Stimulated activated CD8-positive, alpha-beta memory T cell treated with anti-CD3 and anti-CD28 coated beads, Interleukin-12 subunit alpha, Interleukin-12 subunit beta, amount 100 ng/mL, for 24 hours (primary cell): ENCODE results near the gene CAPN5.
"Not testable (repeated sequence)": the region's sequence is repeated elsewhere in the genome, so short reads cannot be mapped to it uniquely, and the experiment has no call there.

Experiments
- DNase-seq: peaks from one replicate; pipeline ENCODE4 v3.0.0-alpha.2; 2020; ENCODE audit errors: extremely low read depth

The CAPN5 gene

DNA sequence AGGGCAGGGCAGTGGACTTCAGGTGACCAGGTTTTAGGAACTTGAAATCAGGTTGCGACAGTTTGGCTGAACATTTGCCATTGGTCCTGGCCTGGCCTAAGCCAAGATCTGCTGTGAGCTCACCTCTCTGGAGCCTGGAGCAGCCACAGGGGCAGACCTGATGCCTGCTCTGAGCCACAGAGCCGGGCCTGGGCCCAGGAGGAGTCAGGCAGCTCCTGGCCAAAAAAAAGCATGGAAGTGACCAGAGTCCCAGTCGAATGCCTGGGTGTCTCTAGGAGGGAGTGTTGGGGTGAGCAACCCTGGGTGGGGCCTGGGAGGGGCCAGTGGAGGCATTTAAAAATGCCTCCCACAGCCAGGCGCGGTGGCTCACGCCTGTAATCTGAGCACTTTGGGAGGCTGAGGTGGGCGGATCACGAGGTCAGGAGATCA lies 29.8 kb downstream of the CAPN5 start:
- DNase-seq = no peak

DNA sequence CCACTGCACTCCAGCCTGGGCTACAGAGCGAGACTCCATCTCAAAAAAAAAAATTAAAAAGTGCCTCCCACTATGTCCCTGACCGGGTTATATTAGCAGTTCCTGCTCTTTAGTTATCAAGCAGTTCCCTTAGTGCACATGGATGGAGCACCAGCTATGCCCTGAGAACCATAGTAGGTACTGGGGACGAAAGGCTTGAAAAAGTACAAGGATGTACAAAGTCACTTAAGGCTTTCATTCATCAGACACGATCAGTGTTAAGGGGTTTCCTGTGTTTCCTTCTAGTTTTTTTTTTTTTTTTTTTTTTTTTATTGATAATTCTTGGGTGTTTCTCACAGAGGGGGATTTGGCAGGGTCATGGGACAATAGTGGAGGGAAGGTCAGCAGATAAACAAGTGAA lies 30.4 kb downstream of the CAPN5 start:
- not testable (repeated sequence) for DNase-seq

DNA sequence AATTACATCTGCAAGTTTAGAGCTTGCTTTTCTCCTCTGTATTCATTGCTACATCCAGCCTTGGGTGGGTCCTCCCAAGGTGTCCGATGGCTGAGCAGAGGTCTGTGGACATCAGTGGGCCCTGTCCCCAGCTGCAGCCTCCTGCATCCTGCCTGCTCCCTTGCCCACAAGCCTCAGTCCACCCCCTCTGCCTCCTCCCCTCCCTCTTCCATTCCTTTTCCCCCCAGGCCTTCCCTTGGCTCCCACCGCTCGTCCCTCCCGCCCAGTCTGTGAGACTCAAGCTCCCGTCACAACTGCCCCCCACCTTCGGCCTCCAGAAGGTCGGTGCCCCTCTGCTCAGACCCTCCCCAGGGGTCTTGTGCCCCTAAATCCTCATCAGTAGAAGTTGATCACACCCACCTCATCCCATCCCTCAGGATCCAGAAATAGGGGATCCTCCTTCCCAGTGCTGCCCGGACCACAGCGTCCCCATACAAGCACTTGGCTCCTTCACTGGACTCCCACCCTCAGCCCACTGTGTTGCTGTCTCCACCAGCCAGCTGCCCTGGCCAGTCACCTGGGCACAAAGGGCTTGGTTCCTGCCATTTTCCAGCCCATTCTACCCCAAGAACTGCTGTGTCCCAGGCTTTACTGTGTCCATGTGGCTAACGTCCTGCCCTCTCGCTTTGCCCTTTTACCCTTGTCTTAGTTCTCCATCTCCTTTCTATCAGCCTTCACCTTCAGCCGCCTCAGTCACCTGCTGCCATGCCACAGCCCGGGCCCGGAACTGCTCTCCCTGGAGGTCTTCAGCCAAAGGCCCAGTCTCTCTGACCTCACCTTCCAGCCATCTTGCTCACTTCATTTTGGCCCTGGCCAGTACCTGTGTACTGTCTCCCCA lies 33.6 kb downstream of the CAPN5 start:
- DNase-seq = no peak

DNA sequence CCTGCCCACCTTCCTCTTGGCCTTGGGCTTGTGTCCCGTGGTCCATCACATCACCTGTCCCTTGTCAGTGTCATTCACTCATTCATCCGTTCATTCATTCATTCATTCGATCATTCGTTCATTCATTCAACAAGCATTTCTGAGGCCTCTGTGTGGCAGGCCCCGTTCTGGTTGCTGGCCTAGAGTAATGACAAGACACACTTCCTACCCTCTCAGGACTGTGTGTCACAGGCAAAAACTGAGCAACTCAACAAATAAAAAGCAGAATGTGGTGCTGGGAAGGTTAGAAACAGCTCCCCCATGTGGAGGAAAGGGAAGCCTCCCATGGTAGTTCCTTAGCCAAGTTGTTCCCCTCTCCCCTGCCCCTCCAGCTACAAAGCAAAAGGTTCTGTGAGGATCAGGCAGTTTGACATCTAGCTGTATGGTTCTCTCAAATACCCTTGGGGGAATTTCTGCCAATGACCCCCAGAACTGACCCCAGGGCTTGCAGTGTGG lies 34.3 kb downstream of the CAPN5 start:
- no peak for DNase-seq

DNA sequence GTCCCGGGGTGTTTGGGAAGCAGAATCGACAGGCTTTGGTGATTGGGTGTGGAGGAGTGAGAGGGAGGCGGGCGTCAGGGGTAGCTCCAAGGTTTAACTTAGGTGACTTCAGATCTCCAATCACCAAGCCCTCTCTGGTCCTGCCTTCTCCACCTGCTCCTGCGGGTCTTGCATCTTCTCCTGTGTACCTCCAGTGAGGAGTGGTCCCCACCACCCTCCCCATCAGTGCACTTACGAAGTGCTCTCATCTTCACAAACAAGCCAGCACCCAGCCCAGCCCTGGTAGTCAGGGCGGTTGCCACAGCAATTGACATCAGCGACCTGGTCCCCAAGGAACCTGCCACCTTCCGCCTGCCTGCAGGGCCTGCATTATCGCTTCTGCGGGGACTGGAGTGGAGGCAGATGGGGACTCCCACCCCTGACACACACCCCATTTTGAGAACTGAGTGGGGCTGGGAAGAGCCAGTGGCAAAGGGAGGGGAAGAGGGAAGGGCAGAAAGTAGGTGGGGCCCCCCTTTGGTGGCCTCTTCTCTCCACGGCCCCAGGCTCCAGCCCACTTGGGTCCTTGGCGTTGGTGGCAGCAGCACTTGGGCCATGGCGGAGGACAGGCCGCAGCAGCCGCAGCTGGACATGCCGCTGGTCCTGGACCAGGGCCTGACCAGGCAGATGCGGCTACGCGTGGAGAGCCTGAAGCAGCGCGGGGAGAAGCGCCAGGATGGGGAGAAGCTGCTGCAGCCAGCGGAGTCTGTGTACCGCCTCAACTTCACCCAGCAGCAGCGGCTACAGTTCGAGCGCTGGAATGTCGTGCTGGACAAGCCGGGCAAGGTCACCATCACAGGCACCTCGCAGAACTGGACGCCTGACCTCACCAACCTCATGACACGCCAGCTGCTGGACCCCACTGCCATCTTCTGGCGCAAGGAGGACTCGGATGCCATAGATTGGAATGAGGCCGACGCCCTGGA lies 35.8 kb downstream of the CAPN5 start, which contains the start of gene OMP:
Gene OMP (plus strand): TSS at position 595 of the 965 bp plus-strand sequence. CDS start 0 bp downstream, at position 595.
- DNase-seq = no peak

DNA sequence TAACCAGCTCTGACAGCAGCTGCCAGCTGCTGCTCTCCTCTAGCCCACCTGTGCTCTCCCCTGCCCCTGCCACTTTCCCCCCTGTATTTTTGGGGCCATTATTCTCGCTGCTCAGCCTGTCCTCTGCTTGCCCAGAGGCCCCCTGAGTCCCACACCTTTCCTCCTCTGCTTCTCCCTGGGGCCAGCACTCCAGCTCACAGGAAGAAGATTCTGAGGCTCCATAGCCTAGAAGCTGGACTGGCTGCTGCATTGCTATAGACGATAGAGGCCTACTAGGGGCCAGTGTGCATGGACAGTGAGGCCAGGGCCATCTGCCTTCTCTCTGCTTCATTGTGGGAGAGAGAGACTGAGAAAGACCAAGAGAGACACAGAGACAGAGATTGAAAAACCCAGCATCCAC lies 36.5 kb downstream of the CAPN5 start:
- no peak for DNase-seq

DNA sequence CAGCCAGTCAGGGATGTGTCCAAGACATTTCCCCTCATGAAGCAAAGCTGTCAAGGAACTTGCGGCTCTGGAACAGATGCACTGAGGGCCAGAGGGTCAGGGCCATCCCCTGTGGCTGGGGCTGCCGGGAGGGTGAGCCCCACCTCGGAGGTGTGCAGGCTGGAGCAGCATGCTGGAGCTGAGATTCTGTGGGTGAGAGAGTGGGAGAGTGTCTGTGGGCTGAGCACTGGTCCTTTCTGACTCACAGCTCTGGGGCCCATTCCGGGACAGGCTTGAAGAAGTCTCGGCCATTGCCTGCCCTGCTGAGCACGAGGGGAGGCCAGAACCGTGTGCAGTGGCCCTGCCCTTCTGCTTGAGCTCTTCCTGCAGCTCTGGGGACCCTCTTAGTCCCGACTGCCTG lies 38.0 kb downstream of the CAPN5 start:
- DNase-seq = no peak

DNA sequence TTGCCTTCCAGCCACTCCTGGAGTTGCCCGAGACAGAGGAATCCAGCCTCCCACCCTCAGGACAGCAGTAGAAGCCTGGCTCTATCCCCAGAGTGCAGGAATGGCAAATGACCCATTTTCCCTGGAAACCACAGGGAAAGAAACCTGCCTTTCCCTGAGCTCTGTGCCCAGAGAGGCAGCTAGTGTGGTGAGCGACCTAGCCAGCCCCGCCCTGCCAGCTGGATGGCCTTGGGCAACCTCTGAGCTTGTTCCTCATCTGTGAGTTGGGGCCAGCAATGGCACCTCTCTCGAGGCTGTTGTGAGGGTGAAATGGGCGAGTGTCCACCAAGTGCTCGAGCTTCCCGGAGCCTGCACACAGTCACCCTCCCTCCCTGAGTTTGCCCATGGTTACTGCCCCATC lies 39.5 kb downstream of the CAPN5 start:
- DNase-seq = no peak

DNA sequence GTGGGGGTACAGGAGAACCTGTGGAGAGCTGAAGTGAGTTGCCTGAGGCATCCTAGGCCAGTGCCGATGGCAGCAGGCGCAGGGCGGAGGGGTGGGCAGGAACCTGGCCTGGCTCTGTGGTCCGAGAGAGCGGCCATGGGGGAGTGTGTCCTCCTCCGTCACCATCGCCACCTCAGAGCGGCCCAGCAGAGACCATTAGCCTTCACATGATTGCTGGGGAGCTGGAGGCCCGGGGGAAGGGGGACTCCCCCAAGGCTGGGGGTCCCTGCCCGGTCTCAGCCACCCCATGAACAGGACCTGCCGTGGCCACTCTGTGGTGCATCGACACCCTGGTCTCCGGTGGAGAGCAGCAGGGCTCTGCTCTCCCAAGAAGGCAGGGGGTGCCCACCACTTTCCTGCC lies 40.0 kb downstream of the CAPN5 start:
- DNase-seq = no peak

DNA sequence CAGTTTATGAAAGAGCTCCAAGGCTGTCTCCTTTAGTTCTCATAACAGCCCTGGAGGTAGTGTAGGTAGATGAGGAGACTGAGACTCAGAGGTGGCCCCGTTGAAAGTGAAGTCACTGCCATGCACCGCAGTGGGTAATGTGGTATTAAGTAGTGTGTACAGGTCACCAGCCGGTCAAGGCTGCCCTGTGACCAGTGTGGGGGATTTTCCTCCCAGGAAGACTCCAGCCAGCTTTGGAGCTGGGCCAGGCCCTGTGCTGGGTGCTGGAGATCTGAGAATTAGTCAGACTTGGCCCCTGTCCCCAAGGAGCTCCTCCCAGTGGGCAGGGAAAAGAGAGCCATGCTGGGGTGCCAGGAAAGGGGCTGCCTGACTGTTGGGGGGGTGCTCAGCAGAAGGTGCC lies 41.2 kb downstream of the CAPN5 start:
- no peak for DNase-seq

DNA sequence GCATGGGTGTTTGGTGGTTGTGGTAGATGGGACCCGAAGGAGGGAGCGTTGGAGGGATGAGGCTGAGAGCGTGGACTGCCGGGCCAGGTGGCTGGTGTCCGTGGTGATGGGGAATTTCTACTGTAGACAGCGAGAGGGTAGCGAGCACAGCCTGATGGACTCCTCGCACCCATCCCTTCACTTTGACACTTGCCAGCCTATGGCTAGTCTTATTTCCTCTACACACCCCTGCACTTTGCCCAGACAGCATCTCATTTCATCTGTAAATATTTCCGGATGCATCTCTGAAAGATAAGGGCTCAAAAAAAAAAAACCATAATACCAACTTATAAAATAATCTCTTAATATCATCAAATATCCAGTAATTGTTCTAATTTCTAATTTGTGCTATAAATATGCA lies 41.7 kb downstream of the CAPN5 start:
- no peak for DNase-seq

DNA sequence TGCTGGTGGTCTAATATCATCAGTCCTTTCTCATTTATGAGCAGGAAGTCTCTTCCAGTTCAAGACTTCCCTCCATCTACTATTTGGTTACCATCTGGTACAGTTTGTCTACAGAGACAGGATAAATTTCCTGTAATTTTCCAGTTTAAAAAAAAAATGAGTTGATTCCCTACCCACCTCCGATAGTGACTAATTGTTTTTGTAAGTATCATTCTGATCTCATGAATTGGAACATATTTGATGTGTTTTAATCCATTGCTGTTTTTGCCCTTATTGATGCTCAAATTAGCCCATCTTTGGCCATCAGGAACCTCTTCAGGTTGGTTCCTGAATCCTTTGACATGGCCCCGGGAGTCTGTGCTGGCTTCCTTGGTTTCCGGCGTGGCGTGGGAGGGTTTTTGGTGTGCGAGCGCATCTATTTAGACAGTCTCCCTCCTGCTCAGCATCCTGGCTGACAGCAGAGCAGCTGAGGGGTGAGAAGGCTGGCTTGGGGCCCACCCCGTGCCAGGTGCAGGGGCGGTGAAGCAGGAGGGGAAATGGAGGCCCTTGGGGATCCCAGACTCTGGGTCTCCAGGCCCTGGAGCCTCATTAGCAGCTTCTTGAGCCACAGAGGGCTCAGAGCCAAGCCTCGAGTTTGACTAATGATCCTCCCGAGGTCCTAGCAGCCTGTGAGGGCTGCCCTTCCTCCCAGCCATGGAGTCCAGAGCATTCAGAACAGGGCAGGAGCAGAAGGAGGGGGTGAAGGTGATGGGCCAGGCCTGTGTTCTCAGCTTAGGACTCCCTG lies 42.7 kb downstream of the CAPN5 start:
- no peak for DNase-seq

DNA sequence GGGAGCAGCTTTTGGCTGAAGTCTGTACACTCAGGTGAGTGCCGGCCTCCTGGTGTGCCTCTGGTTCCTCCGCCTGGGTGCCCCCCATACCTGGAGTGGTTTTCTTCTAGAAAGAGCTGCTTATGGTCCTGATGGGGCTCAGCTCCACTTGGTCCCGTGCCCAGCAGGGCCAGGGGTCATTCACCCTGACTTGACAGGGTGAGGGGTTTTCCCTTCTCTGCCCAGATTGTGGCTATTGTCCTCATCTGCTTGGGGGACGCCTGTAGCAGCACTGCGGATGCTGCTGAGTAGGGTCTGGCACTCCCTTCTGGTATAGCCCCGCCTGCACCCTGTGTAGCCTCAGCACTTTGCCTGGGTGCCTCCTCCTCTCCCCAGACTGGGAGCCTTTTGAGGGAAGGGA lies 44.1 kb downstream of the CAPN5 start:
- DNase-seq = no peak

DNA sequence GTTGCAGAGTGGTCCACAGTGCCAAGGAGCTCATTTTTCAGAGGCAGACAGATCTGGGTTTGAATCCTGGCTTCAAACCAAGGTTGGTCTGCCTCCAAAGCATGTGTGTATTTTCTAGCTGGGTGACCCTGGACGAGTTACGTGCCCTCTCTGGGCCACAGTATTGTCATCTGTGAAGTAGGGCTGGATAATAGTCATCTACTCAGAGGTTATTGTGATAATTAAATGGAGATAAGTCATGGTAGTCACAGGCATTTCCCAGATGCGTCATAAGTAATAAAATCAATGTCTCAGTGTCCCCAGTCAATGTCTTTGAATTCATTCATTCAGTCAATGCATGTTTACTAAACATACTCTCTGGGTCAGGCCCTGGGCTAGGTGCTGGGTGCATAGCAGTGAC lies 44.5 kb downstream of the CAPN5 start:
- no peak for DNase-seq

DNA sequence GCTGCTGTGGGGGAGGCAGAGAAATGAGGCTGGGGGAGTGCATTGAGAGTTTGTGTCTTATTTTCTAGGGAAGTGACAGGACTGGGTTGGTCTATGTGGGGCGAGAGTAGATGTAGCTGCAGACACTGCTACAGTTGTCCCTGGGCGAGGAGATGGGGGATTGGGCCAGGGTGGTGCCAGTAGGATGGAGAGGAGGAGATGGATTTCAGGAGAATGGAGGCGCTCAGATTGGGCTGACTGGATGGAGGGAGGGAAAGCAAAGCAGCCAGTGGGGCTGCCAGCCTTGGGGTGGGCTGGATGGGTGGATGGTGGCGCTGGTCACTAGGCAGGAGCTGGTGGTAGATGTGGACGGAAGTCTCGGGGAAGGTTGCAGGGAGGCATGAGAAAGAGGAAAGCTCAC lies 45.2 kb downstream of the CAPN5 start:
- no peak for DNase-seq

DNA sequence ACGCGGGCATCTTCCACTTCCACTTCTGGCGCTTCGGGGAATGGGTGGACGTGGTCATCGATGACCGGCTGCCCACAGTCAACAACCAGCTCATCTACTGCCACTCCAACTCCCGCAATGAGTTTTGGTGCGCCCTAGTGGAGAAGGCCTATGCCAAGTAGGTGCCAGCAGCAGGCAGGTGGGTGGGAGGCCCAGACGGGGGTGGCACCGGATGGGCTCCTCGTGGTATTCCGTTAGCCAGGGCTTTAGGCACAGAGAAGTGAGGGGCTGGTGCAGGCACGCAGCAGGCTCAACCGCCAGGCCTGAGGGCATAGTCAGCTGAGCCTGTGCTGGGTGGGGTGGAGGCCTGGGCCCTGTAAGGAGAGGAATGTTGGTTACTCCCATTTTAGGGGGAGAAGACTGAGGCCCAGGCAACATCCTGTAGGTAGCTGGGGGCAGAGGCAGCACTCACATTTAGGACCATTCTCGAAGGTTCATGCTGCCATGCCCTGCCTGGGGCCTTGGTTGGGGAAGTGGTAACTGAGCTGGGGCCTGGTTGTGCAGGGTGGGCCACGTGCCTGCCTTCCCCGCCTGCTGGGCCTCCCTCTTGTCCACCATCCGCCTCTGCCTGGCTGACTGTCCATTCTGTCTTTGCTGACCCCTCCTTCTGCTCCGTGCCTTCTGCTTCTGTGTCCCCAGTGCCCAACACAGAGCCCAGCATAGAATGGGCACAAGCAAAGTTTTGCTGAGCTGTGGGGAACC lies 46.0 kb downstream of the CAPN5 start:
- no peak for DNase-seq

DNA sequence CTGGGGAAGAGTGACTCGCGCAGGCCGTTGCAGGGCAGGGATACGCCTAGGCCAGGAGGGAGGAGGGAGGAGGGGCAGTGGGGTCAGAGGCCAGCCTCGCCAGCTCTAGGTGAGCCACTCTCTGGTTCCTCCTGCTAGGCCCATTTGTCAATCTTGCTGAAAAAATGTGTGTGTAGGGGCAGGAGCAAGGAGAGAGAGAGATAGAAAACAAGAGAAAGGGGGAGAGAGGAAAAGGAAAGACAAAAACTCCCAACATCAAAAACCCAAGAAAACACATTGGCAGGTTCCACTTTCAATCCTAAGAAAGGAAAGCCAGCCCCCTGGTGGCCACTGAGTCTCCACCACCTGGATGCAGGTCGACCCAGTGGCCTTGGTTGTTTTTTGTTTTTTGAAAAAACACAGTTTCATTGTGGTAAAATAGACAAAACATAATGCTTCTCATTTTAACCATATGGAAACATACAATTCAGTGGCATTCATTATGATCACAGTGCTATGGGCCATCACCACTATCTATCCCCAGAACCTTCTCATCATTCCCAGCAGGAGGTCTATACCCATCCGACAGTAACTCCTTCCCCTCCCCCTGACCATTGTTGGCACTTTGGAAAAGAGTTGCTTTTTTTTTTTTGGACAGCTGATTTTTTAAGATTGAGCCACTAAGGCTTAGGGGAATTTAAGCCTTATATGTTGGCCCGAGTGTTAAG lies 46.8 kb downstream of the CAPN5 start:
- DNase-seq = no peak

DNA sequence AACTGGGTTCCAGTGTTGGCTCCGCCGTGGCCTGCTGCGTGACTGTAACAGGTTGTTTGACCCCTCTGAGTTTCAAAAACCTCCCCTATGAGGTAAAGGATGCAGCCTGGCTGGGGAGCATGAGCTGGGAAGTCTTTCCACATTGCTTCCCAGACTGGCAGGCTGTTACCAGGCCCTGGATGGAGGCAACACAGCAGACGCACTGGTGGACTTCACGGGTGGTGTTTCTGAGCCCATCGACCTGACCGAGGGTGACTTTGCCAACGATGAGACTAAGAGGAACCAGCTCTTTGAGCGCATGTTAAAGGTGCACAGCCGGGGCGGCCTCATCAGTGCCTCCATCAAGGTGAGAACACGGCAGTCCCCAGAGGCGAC lies 47.3 kb downstream of the CAPN5 start:
- no peak for DNase-seq

DNA sequence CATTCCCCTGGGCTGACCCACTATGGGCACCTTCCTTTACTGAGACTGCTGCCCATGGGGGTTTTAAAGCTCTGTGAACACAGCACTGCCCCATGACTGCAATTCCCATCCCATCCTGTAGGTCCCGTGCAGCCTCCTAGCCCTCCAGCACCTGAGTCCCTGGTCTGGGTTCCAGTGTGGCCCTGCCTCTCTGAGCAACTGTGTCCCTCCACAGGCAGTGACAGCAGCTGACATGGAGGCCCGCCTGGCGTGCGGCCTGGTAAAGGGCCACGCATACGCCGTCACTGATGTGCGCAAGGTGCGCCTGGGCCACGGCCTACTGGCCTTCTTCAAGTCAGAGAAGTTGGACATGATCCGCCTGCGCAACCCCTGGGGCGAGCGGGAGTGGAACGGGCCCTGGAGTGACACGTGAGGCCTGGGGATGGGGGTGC lies 48.4 kb downstream of the CAPN5 start:
- no peak for DNase-seq

DNA sequence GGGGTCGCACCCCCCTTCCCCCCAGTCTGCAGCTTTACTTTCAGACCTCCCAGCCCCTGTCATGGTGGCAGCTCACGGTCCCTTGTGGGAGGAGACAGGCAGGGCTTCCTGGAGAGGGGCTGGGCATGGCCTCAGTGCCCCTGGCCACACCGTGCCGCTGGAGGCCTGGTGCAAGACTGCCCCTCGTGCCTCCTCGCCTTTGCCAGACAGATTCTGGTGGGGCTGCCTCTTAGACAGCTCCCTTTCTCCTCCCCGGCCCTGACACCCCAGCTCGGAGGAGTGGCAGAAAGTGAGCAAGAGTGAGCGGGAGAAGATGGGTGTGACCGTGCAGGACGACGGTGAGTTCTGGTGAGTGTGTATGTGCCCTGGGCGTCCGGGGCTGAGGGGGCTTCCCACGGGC lies 49.2 kb downstream of the CAPN5 start:
- DNase-seq = no peak
